Stimulated activated CD8-positive, alpha-beta memory T cell treated with anti-CD3 and anti-CD28 coated beads, Interleukin-7, amount 100 ng/mL, for 24 hours (primary cell): ENCODE results near the gene NPIPB5.
"Not testable (repeated sequence)": the region's sequence is repeated elsewhere in the genome, so short reads cannot be mapped to it uniquely, and the experiment has no call there.

Experiments
- DNase-seq: peaks from one replicate; pipeline ENCODE4 v3.0.0-alpha.2; 2020; ENCODE audit warnings: low read depth

NPIPB5 gene

GRCh38 chr16:22510591-22510990, at the start of gene NPIPB5:
NPIPB5 (plus strand) TSS chr16:22510891; CDS start chr16:22513802, 2,911 bp downstream.
- not testable (repeated sequence) for DNase-seq

GRCh38 chr16:22468846-22469245, 41.8 kb upstream of the NPIPB5 start:
- not testable (repeated sequence) for DNase-seq

- DNase-seq, result not testable (repeated sequence)
These were observed 27.3 kb downstream of the NPIPB5 start for GRCh38 chr16:22537996-22538395.

- DNase-seq, result not testable (repeated sequence)
These were observed 34.1 kb downstream of the NPIPB5 start for GRCh38 chr16:22544809-22545208.

DNA sequence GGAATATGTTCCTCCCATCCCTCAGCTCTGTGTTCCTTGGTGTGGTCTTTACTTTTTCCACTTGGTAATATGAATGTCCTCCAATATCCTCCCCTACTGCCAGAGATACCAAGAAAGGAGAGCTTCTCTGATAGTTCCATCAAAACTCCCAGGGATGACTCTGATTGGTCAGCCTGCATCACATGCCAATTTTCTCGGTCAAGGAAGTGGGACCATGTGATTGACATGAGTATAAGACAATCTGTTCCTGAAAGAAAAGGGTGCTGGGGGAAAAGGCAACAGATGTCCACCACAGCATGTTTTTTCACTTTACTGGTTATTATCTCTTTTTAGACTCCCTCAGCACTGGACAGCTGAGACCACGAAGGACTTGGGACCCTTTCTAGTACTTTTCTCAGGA, 35.9 kb downstream of the NPIPB5 start:
- not testable (repeated sequence) for DNase-seq

DNA sequence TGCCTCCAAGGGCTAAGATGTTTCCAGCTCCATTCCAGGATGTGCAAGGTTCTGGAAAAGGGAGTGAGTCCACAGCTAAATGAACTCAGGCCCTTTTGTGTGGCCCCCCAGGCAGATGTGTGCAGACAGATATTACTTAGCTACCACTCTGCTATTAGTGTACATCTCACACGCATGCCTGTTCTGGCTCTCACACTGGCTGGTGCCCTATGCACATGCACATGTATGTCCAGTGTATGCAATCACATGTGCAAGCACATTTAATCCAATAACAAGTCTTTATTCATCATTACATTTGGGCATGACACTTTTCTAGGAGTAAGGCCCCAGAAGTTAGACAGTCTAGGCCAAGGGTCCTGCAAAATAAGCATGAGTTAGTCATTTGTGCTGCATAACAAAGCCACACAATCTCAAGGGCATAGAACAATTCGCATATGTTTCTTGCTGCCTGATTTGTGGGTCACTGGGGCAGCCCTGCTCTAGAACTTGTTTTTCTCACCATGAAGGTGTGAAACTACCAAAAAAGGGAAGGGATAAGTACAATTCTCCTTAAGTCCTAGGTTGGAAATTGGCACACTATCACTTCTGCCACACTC, 36.6 kb downstream of the NPIPB5 start:
- not testable (repeated sequence) for DNase-seq

GRCh38 chr16:22549853-22550252, 39.2 kb downstream of the NPIPB5 start:
- DNase-seq, result not testable (repeated sequence)

DNA sequence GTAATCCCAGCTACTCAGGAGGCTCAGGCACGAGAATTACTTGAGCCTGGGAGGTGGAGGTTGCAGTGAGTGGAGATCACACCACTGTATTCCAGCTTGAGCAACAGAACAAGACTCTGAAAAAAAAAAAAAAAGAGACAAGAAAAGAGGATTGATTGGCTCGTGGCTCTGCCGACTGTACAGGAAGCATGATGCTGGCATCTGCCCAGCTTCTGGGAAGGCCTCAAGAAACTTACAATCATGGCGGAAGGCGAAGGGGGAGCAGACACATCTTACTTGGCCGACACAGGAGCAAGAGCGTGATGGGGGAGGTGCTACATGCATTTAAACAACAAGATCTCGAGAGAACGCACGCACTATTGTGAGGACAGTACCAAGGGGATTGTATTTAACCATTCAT, 40.5 kb downstream of the NPIPB5 start:
- DNase-seq, result not testable (repeated sequence)

DNA sequence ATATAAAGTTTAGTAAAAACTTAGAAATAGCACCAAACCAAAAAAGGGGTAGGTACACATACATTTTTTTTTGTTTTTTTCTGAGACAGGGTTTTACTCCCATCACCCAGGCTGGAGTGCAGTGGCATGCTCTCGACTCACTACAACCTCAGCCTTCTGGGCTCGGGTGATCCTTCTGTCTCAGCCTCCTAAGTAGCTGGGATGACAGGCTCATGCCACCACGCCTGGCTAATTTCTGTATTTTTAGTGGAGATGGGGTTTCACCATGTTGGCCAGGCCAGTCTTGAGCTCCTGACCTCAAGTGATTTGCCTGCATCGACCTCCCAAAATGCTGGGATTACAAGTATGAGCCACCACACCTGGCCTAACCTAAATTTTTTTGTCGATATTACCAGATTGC, 41.0 kb downstream of the NPIPB5 start:
- not testable (repeated sequence) for DNase-seq

- DNase-seq, result not testable (repeated sequence)
These were observed 46.1 kb downstream of the NPIPB5 start for GRCh38 chr16:22556759-22557158.
